Retinal pigment epithelial cell (primary cell): ENCODE data around the gene KLLN.
"Not testable (repeated sequence)": the region's sequence is repeated elsewhere in the genome, so short reads cannot be mapped to it uniquely, and the experiment has no call there.

Source experiments
- DNase-seq: peaks from one replicate; pipeline ENCODE4 v3.0.0-alpha.2; 2010; ENCODE audit warnings: low read depth
- H3K4me3 ChIP-seq: 2 replicates; pipeline ENCODE4 v1.5.1; 2011; ENCODE audit warnings: mild to moderate bottlenecking, low read length, control low read depth, moderate library complexity
- CTCF ChIP-seq: conservative IDR thresholded peaks from 2 replicates; pipeline ENCODE4 v1.5.1; 2011; ENCODE audit warnings: low read depth, low read length, control low read depth, inconsistent platforms

Gene KLLN

GRCh38 chr10:87863053-87863943 lies at the start of gene KLLN, which contains the start of gene PTEN:
Gene KLLN (minus strand): TSS chr10:87863533. CDS start chr10:87862487, 1,046 bp downstream.
Gene PTEN (plus strand): TSS chr10:87863625. CDS start chr10:87864470, 845 bp downstream.
- no peak for TF ChIP-seq CTCF
- peak; percentile 73 for DNase-seq
- H3K4me3 ChIP-seq = peak within 1 kb of the TSS; percentile 92

- not testable (repeated sequence) for H3K4me3 ChIP-seq, DNase-seq
Observed at GRCh38 chr10:87903396-87903795, 40.1 kb upstream of the KLLN start.

GRCh38 chr10:87897957-87898356 lies 34.6 kb upstream of the KLLN start:
- DNase-seq, H3K4me3 ChIP-seq: not testable (repeated sequence)

GRCh38 chr10:87896216-87896615 lies 32.9 kb upstream of the KLLN start:
- no peak for DNase-seq
- no peak overlapping the region for H3K4me3 ChIP-seq
- no peak for TF ChIP-seq CTCF

GRCh38 chr10:87895430-87895829 lies 32.1 kb upstream of the KLLN start:
- no peak for TF ChIP-seq CTCF
- no peak for DNase-seq
- no peak overlapping the region for H3K4me3 ChIP-seq

GRCh38 chr10:87887548-87888289 lies 24.4 kb upstream of the KLLN start:
- TF ChIP-seq CTCF = no peak
- no peak for DNase-seq
- no peak overlapping the region for H3K4me3 ChIP-seq

- H3K4me3 ChIP-seq = no peak overlapping the region
- no peak for DNase-seq
- TF ChIP-seq CTCF = no peak
Observed at GRCh38 chr10:87887146-87887545, 23.8 kb upstream of the KLLN start.

GRCh38 chr10:87886635-87887034 lies 23.3 kb upstream of the KLLN start:
- H3K4me3 ChIP-seq = no peak overlapping the region
- no peak for DNase-seq
- no peak for TF ChIP-seq CTCF
